Measurements from ENCODE around the gene NTM.
"Not testable (repeated sequence)": the region's sequence is repeated elsewhere in the genome, so short reads cannot be mapped to it uniquely, and the experiment has no call there.

DNA sequence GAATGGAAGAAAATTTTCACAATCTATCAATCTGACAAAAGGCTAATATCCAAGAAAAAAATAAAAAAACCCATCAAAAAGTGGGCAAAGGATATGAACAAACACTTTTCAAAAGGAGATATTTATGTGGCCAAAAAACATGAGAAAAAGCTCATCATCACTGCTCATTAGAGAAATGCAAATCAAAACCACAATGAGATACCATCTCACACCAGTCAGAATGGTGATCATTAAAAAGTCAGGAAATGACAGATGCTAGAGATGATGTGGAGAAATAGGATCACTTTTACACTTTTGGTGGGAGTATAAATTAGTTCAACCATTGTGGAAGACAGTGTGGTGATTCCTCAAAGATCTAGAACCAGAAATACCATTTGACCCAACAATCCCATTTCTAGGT lies 999.7 kb downstream of the NTM start:
- TF ChIP-seq, protein P1, sequence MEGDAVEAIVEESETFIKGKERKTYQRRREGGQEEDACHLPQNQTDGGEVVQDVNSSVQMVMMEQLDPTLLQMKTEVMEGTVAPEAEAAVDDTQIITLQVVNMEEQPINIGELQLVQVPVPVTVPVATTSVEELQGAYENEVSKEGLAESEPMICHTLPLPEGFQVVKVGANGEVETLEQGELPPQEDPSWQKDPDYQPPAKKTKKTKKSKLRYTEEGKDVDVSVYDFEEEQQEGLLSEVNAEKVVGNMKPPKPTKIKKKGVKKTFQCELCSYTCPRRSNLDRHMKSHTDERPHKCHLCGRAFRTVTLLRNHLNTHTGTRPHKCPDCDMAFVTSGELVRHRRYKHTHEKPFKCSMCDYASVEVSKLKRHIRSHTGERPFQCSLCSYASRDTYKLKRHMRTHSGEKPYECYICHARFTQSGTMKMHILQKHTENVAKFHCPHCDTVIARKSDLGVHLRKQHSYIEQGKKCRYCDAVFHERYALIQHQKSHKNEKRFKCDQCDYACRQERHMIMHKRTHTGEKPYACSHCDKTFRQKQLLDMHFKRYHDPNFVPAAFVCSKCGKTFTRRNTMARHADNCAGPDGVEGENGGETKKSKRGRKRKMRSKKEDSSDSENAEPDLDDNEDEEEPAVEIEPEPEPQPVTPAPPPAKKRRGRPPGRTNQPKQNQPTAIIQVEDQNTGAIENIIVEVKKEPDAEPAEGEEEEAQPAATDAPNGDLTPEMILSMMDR (conservative IDR thresholded peaks at IDR 0.05 in 1 of 2, IDR thresholded peaks at IDR 0.05 in 1 of 2; ENCODE audit: low read depth in 1 of 2, low read length in 2 of 2): not testable (repeated sequence)
- TF ChIP-seq EZH2 (IDR thresholded peaks at IDR 0.05; ENCODE audit: low read length, missing control alignments): not testable (repeated sequence)
